Measurements from ENCODE around the gene SCN2B.

The SCN2B gene

DNA sequence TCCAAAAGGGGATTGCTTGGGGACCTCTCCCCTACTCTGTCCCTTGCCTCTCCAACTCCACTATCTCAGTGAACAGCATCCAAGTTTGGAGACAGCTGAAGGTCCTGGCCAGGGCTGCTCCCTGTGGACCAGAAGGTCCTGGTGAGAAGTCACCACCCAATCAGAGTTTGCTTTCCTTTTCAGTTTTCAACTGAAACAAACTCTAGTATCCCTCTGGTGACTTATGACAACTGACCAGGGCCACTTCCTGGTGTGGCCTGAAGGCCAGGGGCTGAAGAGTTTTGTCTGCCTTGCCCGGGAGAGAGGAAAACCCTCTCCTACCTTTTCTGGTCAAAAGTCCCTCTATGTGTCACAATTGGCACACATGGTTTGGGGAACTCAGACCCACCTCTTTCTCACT is 43.3 kb upstream of the SCN2B start:
- H3K9ac ChIP-seq (ENCODE audit: low read depth, low read length), result no peak overlapping the region
- H3K4me2 ChIP-seq (ENCODE audit: insufficient read depth, low read length), result no peak overlapping the region
- no peaks in the 10 kb centered on the region for H3K27me3 ChIP-seq (ENCODE audit: insufficient read depth, low read length, poor library complexity)
- no peaks in the 10 kb centered on the region for H3K9me3 ChIP-seq (ENCODE audit: insufficient read depth, low read length, severe bottlenecking)
- H3K4me3 ChIP-seq (ENCODE audit: low read depth in 1 of 2, low read length in 2 of 2), result no peak overlapping the region
- no peaks in the 10 kb centered on the region for H3K79me2 ChIP-seq (ENCODE audit: insufficient read depth, low read length)
- peaks cover 17% of the 10 kb centered on the region for H3K4me1 ChIP-seq (ENCODE audit: insufficient read depth, low read length)
- ATAC-seq (ENCODE audit: insufficient read depth, low read depth) (no peak), DNase-seq (no peak)
- no peaks in the 10 kb centered on the region for H3K36me3 ChIP-seq (ENCODE audit: insufficient read depth, low read length)
- H2AFZ ChIP-seq (ENCODE audit: low read depth, low read length), result no peak overlapping the region; the same call in 1 of the 2 replicates
- no peak for TF ChIP-seq EZH2 (IDR thresholded peaks at IDR 0.05; ENCODE audit: borderline replicate concordance, low read depth, low read length, severe bottlenecking)
- TF ChIP-seq, protein P1, sequence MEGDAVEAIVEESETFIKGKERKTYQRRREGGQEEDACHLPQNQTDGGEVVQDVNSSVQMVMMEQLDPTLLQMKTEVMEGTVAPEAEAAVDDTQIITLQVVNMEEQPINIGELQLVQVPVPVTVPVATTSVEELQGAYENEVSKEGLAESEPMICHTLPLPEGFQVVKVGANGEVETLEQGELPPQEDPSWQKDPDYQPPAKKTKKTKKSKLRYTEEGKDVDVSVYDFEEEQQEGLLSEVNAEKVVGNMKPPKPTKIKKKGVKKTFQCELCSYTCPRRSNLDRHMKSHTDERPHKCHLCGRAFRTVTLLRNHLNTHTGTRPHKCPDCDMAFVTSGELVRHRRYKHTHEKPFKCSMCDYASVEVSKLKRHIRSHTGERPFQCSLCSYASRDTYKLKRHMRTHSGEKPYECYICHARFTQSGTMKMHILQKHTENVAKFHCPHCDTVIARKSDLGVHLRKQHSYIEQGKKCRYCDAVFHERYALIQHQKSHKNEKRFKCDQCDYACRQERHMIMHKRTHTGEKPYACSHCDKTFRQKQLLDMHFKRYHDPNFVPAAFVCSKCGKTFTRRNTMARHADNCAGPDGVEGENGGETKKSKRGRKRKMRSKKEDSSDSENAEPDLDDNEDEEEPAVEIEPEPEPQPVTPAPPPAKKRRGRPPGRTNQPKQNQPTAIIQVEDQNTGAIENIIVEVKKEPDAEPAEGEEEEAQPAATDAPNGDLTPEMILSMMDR (IDR thresholded peaks at IDR 0.05; ENCODE audit: borderline replicate concordance, extremely low read depth, low read length, poor library complexity, severe bottlenecking), result no peak
- H3K27ac ChIP-seq (ENCODE audit: low read length), result no peak overlapping the region
- no peaks in the 10 kb centered on the region for H4K20me1 ChIP-seq (ENCODE audit: insufficient read depth, low read length)

DNA sequence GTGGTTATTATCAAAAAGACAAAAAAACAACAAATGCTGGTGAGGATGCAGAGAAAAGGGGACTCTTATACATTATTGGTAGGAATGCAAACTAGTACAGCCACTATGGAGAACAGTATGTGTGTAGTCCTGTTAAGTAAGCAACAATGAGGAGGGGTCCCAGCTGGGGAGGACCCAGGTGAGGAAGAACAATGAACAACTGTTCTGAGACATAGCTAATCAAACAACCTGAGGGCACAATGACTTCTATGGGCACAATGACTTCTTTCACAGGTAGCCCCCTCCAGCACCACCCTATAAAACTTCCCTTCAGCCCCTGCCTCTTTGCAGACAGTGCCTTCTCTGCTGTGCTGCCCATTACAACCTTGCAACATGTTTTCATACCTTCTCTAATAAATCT is 42.8 kb upstream of the SCN2B start:
- no peak for TF ChIP-seq EZH2 (IDR thresholded peaks at IDR 0.05; ENCODE audit: borderline replicate concordance, low read depth, low read length, severe bottlenecking)
- TF ChIP-seq, protein P1 (IDR thresholded peaks at IDR 0.05; ENCODE audit: borderline replicate concordance, extremely low read depth, low read length, poor library complexity, severe bottlenecking), result no peak
- no peaks in the 10 kb centered on the region for H3K27me3 ChIP-seq (ENCODE audit: insufficient read depth, low read length, poor library complexity)
- H3K36me3 ChIP-seq (ENCODE audit: insufficient read depth, low read length), result no peaks in the 10 kb centered on the region
- H3K9me3 ChIP-seq (ENCODE audit: insufficient read depth, low read length, severe bottlenecking), result no peaks in the 10 kb centered on the region
- DNase-seq (no peak), ATAC-seq (ENCODE audit: insufficient read depth, low read depth) (no peak)
- no peaks in the 10 kb centered on the region for H3K79me2 ChIP-seq (ENCODE audit: insufficient read depth, low read length)
- peaks cover 12% of the 10 kb centered on the region for H3K4me1 ChIP-seq (ENCODE audit: insufficient read depth, low read length)
- H3K9ac ChIP-seq (ENCODE audit: low read depth, low read length), result no peak overlapping the region
- H3K4me3 ChIP-seq (ENCODE audit: low read depth in 1 of 2, low read length in 2 of 2), result no peak overlapping the region
- no peak overlapping the region for H3K4me2 ChIP-seq (ENCODE audit: insufficient read depth, low read length)
- H3K27ac ChIP-seq (ENCODE audit: low read length), result no peak overlapping the region
- no peak overlapping the region; the same call in 1 of the 2 replicates for H2AFZ ChIP-seq (ENCODE audit: low read depth, low read length)
- no peaks in the 10 kb centered on the region for H4K20me1 ChIP-seq (ENCODE audit: insufficient read depth, low read length)

DNA sequence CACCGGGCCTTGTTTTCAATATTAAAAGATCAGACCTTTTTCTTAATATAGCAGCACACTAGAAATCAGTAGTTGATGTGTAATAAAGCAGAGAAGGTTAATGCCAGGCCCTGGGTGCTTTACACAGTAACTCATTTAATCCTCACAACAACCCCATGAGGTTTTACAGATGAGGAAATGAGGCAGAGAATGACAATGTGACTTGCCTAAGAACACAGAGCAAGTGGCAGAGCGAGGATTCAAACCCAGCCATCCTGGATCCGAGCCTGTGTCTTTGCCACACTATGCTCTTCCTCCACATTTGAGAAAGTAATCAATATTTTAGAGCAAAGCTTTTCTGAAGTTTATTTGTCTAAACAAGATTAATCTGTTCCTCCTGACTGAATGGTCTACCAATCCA is 41.1 kb upstream of the SCN2B start:
- DNase-seq (no peak), ATAC-seq (ENCODE audit: insufficient read depth, low read depth) (no peak)
- Histone ChIP-seq H4K20me1 (ENCODE audit: insufficient read depth, low read length) (no peaks in the 10 kb centered on the region), H3K36me3 (ENCODE audit: insufficient read depth, low read length) (no peaks in the 10 kb centered on the region), H3K27me3 (ENCODE audit: insufficient read depth, low read length, poor library complexity) (no peaks in the 10 kb centered on the region), H3K9me3 (ENCODE audit: insufficient read depth, low read length, severe bottlenecking) (no peaks in the 10 kb centered on the region), H3K27ac (ENCODE audit: low read length) (no peak overlapping the region), H3K79me2 (ENCODE audit: insufficient read depth, low read length) (no peaks in the 10 kb centered on the region), H2AFZ (ENCODE audit: low read depth, low read length) (no peak overlapping the region), H3K4me2 (ENCODE audit: insufficient read depth, low read length) (no peak overlapping the region), H3K9ac (ENCODE audit: low read depth, low read length) (no peak overlapping the region), H3K4me3 (ENCODE audit: low read depth in 1 of 2, low read length in 2 of 2) (no peak overlapping the region), H3K4me1 (ENCODE audit: insufficient read depth, low read length) (peaks cover 4% of the 10 kb centered on the region; the same call in 1 of the 2 replicates)
- TF ChIP-seq, protein P1 (IDR thresholded peaks at IDR 0.05; ENCODE audit: borderline replicate concordance, extremely low read depth, low read length, poor library complexity, severe bottlenecking), result no peak
- no peak for TF ChIP-seq EZH2 (IDR thresholded peaks at IDR 0.05; ENCODE audit: borderline replicate concordance, low read depth, low read length, severe bottlenecking)

Data from DND-41 (cell line).